GM19238 (cell line): Measurements from ENCODE around the gene LCMT2.

Source experiments
- DNase-seq: peaks from one replicate; pipeline ENCODE4 v3.0.0; 2011; ENCODE audit warnings: low spot score; ENCODE audit not compliant: insufficient read length

LCMT2 gene

GRCh38 chr15:43329960-43330779 lies at the start of gene LCMT2:
LCMT2 (minus strand) TSS chr15:43330573; CDS start chr15:43330489, 84 bp downstream.
- DNase-seq, result peak; percentile 77

- no peak for DNase-seq
Measured at GRCh38 chr15:43378601-43379000, 48.2 kb upstream of the LCMT2 start.

GRCh38 chr15:43376017-43376705 lies 45.8 kb upstream of the LCMT2 start:
- DNase-seq, result peak; percentile 39

GRCh38 chr15:43370975-43371974 lies 40.9 kb upstream of the LCMT2 start, which contains the start of the genes TUBGCP4 and ZSCAN29:
TUBGCP4 (plus strand) TSS chr15:43371101; CDS start chr15:43371355, 254 bp downstream.
ZSCAN29 (minus strand) TSS chr15:43371043; CDS start chr15:43369913, 1,130 bp downstream.
- DNase-seq, result peak; percentile 89

- DNase-seq, result no peak
Measured at GRCh38 chr15:43370310-43370974, 40.1 kb upstream of the LCMT2 start.

- no peak for DNase-seq
Measured at GRCh38 chr15:43361313-43361903, 31.0 kb upstream of the LCMT2 start.

GRCh38 chr15:43360821-43361220 lies 30.4 kb upstream of the LCMT2 start:
- DNase-seq, result no peak

- no peak for DNase-seq
Measured at GRCh38 chr15:43352693-43353382, 22.5 kb upstream of the LCMT2 start.

GRCh38 chr15:43347114-43347513 lies 16.7 kb upstream of the LCMT2 start:
- no peak for DNase-seq

GRCh38 chr15:43346305-43346704 lies 15.9 kb upstream of the LCMT2 start:
- no peak for DNase-seq

GRCh38 chr15:43330780-43331087 lies 361 bp upstream of the LCMT2 start:
- peak; percentile 10 for DNase-seq

GRCh38 chr15:43329217-43329959 lies 985 bp downstream of the LCMT2 start:
- DNase-seq, result no peak

GRCh38 chr15:43325039-43325684 lies 5.2 kb downstream of the LCMT2 start:
- no peak for DNase-seq

- no peak for DNase-seq
Measured at GRCh38 chr15:43318990-43319771, 11.2 kb downstream of the LCMT2 start.

- no peak for DNase-seq
Measured at GRCh38 chr15:43317566-43318184, 12.7 kb downstream of the LCMT2 start.

- DNase-seq, result no peak
Measured at GRCh38 chr15:43316971-43317346, 13.4 kb downstream of the LCMT2 start.
